Measurements from ENCODE around the gene SKAP1.
"Not testable (repeated sequence)": the region's sequence is repeated elsewhere in the genome, so short reads cannot be mapped to it uniquely, and the experiment has no call there.

SKAP1 gene

DNA sequence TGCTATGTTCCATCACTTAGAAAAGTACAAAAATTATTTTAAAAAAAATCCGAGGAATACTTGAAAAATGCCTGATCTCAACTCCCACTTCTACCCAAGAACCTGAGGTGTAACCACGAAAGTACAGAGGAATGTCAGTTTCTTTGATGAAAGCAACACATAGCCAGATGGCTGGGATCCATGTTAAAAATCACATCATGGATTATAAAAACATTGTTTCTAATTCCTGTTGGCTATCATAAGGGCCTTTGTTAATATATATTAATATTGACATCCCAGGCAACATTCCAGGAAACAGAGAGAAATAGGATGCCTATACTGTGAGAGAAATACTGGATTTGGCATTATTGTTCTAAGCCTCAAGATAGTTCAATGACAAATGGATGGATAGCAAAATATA is 115.3 kb downstream of the SKAP1 start:
- no peak for DNase-seq

DNA sequence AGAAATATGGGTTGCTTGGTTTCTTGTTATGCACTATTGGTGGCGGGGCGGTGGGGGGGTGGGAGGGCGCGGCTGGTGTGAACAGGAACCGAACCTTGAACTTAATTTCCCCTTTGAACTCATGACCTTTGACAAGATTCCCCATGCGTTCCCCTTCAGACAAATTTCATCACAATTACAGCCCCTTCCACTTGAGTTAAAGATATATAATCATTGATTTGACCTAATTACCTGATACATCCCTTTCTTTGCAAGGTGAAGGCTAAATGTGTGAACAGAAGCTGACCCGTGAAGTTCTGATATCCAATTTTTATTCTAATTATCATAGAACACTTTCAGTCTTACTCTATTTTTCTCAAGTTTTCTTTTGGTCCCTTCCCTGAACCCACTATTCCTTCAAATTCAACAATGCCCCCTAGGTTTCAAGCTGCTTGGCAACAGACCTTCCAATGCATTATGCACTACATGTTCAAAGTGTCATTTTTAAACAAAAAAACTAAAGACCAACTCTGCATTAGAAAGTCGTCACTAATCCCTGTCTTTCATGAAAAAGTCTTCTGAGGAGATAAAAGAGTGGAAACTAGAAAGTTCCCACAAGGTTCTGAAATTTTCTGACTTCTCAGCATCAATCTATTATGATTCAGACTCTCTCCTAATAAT is 116.8 kb downstream of the SKAP1 start:
- no peak for DNase-seq

DNA sequence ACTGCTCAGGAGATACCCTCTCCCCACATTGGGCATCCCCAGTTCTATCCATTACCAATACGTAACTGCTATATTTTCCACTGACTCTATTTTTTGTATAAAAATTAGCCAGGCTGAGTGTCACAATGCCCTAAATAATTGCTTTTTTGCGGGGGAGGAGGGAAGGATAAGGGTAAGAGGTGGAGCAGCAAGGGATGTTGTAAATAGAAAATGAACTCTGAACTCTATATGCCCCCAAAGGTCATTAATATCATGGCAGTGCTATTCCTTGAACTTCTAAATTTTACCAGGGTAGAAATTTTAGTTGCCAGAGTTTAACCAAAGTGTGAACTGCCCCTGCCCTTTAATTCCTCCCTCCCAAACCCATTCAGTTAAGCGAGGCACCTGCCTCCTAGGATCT is 118.7 kb downstream of the SKAP1 start:
- no peak for DNase-seq

DNA sequence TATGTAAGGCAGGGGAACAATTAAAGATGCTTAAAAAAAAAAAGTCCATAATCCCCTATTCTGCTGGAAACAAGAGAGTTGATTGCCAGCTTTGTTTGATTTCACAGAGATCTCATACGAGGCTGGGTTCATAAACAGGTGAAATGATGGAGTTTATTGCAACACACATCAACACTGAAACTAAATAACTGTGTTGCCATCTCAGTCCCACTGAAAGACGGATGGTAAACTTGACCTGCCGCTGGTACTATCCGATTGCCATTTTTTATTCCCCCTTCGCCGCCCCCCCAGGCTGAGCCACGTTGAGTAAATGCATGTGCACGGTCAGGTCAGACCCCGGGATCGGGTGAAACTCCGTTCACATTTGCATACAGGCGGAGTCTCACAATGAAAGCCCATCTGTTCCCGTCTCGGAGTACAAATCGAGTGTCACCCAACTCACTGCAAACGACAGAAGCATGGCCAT is 119.2 kb downstream of the SKAP1 start:
- no peak for DNase-seq

DNA sequence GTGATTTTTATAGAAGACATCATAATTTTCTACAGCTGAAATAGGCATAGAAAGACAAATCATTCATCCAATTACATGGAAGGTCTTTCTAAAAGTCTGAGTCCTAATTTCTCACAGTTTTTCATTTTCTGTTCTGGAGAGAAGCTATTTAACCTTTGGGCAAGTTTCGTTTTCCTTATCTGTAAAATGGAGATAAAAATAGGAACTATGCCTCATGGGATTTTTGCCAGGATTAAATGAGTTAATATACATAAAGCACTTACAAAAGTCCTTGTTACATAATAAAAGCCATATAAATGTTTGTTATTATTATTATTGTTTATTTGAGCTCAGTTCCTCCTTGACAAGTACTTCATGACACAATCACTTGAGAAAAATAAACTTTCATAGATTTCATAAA is 121.4 kb downstream of the SKAP1 start:
- DNase-seq = no peak

DNA sequence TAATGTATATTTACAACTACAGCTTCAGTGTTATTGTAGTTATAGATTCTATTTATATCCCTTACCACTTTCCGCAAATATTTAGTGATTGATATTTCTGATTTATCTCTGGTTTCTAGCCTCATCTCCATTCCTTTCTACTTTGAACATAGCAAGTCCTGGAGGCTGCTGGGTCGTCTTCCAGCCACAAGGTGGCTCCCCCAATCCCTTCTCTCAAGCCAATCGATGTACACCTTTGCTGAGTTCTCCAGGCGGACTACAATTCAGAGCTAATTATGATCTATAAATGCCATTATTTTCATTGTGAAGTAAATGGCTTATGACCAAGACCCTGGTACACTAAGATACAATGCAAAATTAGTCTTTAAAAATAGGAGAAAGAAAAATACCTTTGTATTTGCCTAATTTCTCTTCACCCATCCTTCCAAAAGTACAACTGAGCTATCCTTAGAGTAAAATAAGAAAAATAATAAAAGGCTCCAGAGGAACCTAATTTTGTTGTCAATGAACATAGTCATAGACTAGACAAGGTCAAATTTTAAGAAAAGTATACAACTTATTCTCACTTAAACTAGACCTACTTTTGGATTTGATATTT is 122.1 kb downstream of the SKAP1 start:
- DNase-seq = peak; percentile 41 to 53

DNA sequence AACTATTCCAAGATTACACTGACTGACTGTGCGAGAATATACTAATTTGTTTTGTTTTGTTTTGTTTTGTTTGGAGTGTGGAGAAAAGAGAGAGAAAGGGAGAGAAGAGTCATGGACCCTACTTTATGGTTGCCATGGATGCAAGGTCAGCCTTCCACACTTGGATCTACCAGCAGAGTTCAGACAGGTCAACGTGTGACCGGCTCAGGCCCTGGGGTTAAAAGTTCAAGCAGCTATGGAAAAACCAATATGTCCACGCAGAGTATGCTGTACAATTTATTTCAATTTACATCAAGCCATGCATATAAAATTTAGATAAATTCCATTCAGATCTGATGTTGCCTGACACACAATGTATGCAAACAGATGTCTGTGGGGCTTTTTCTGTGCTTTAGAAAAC is 122.8 kb downstream of the SKAP1 start:
- no peak for DNase-seq

DNA sequence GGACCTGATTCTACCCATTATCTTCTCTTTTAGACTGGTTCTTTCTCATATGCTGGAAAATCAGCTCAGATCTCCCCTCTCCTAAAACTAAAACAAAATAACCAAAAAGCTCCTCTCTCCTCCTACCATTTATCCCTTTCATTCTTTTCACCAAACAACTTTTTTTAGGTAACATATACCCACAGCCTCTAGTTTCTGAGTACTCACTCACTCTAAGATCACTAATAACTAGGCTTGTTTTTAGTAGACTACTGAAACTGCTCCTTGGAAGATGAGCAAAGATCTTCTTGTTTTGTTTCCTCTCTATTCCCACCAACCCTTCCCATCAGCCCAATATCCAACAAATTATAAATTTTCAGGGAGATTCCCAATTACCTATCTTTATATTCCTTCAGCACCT is 129.0 kb downstream of the SKAP1 start:
- no peak for DNase-seq

DNA sequence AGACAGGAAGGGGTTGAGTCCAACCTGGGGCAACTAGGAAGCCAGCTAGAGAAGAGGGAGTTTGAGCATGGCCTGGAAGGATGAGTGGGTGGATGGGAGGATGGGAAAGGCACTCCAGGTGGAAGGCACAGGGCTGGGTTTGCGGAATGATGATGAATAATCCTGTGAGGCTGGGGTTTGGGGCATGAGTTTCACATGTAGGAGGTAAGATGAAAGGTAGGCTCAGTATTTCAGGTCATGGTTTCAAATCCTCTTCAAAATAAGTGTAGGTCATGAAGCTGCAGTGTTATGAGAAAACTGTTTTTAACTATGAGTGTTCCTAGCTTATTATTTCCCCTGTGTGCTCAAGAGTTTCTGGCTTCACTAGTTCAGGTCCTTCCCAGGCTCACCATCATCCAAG is 130.3 kb downstream of the SKAP1 start:
- DNase-seq = peak; percentile 8 to 21

DNA sequence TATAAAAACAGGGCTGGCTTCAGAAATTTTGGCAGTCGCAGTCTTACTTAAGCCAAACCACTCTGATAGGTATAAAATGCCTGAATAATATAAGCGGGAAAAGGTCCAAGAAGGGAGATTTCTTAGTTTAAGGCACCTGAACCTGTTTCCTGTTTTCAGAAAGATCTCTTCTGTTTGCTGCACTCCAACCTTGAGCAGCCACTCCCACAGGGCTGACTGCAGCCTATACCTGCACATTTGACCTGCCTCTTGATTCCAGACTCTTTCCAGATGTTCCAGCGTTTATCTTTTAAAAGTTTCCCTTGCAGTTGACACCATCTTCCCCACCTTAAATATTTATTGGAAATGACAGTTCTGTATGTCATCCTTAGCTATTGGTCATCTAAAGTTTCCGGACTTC is 132.2 kb downstream of the SKAP1 start:
- no peak for DNase-seq

DNA sequence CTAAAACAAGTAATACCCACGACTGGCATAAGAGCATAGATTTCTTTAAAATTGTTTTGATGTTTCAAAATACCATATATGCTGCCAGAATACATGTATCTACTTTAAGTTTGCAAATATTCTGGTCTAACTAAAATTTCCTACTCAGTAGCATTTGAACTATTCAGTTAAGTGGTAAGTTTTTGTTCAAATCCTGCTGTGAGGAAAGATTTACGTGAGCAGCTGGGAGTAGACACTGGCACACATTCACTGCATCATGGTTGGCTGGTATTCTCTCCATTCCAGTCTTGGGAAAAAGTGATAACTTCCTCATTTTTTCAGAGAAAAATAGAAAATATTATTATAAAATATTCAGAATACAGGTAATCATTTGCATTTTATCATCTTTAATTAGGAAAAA is 133.6 kb downstream of the SKAP1 start:
- no peak for DNase-seq

DNA sequence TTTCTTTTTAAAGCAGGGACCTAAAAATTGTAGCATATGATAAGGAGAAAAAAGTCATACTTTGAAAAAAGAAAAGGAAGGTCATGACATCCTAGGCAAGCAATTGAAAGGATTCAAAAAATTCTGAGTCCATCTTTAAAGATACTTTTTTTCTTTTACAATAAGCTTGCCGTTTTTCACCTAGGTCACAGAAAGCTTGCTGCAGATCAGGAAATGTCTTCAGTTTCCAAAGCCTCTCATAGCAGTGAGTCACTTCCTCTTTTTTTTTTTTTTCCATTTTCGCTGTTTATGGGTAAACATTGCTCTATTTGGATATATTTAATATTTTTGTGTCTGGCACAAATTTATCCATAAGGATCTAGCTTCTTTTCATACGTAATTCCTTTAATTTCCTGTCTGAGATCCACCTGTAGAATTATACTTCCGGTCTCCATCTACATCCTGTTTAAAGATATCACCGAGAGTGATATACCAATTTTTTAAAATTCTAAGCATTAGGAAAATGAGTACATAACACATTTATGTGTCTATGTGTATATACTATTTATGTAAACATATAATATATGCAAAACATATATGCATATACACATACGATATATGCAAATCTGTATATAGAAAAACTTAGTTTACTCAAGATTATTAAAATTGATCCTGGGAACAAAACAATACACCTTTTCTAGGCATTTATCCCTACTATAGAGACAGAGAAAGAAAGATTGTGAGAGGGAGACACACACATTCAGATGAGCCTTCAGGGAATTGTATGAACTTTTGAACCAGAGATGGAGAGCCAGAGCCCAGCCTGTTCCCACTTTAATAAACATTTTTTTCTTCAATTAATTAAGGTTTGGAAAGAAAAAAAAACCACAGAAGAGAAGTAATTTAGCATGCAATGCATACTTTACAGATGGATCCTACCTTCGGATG is 134.4 kb downstream of the SKAP1 start:
- no peak for DNase-seq

DNA sequence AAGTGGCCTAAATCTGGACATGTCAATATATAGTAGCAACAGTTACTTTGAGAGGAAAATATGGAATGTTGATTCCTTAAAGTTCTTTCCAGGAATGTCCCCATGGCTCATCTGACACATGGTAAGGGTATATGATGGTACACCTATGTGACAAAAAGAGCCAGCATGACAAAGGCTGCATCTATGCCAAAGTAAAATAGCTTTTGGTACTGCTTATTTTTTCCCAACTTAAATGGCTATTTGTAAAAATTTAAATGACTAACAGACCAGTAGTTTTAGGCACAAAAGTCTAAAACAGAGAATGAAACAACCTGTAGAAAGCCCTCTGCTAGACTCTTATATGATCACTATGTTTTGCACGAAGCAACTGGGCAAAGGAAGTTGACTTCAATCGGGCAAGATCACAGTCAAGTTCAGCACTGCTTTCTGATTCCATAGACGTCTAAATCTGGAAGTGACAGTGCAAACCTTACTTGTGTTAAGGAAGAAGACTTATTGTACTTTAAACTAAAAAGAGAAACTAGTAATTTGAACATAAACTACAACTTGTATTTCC is 135.1 kb downstream of the SKAP1 start:
- no peak for DNase-seq

DNA sequence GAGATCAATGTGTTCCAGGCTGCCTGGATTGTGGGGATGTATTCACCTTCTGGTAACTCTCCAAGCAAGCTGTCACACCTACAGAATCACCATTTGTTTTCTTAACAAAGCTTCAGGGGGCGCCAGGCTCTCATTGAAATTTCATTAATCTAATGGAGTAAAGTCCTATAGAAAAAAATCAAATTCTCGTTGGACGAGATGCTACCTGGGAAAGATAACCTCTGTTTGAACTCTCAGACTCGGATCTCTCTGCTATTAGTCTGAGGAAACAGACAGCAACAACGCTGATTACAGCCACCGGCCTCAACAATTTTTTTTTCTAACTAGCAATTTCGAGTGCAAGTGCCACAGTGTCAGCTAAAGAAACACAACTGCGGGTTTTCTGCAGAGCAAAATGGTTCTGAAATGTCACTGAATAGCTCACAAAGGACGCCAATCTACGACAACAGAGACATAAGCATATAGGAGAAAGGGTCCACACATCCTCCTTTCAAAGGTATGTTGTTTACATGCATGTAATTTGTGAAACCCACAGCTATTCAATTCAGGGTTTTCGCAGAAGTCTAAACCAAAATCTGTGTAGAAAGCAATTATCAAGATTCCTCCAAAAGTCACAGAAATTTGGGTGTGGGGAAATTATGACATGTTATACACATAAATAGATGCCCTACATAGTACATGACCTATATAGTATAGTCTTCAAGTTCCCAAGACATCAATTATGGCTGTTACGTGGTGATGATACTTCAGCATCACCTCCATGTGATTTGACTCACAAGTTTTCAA is 135.8 kb downstream of the SKAP1 start:
- no peak for DNase-seq

DNA sequence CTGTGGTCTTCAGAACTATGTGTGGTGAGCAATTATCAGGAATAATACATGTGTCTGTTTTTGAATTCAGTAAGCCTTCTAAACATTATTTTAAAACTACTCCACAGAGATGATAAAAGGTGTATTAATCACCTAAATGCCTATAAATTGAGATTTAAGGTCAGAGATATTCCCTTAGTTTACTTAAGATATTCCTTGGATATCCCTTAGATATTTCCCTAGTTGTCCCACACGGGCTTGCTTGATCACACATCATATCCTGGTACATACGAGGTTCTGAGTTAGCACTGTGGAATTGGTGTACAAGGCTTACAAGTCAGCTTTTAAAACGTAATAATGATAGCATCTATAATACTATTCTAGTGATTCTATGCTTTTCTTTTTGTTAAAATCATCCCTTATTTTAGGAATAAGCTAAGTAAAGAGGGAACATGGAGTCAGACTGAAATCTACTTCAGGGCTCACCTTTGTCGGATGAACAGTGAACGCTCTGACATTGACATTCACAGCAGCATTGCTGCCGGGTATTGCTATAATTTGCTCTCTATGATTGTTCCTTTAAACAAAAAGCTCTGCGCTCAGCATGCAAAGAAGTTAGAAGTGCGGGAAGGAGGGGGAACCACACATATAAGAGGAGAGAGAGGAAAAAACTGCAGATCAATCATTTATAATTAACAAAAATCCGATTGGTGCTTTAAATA is 136.5 kb downstream of the SKAP1 start:
- DNase-seq = no peak

DNA sequence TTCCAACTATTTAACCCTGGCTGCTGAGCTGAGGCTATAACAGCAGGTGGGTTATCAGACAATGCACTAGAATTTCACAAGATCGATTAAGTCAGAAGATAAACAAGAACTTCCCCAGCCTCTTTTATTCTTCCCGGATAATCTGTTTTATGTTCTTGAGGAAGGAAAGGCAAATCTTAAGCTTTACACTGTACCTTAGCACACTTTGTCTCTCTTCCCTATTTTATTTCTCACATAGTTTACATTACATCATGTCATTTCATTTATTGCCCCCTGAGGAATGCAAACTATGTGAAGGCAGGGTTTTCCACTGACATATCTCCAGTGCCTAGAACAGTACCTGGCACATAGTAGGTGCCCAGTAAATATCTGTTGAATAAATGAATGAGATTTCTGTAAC is 139.6 kb downstream of the SKAP1 start:
- DNase-seq = no peak

DNA sequence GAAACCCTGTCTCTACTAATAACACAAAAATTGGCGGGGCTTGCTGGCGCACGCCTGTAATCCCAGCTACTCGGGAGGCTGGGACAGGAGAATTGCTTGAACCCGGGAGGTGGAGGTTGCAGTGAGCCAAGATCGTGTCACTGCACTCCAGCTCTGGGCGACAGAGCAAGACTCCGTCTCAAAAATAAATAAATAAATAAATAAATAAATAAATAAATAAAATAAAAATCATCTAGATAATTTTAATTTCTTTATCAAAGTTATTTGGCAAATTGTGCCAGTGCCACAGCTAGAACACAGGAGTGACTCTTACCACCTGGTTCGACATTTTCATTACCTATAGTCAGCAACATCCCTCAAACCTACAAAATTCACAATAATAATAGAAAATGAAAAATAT is 143.1 kb downstream of the SKAP1 start:
- not testable (repeated sequence) for DNase-seq

DNA sequence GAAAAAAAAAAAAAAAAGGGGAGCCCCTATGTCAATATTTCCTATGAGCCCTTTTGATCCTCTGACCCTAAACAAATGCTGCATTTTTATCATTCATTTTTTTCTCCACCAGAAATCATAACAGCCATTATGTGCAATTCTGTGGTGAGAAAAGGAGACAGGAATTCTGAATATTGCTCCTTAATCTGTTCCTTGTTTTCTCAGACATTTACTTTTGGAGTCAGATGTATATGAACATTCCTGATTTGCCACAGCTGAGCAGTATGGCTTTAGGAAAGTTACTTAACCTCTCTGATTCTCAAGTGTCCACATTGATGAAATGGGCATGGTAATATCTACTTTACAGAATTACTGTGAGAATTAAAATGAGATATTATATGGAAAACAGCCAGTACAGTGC is 144.4 kb downstream of the SKAP1 start:
- no peak for DNase-seq

DNA sequence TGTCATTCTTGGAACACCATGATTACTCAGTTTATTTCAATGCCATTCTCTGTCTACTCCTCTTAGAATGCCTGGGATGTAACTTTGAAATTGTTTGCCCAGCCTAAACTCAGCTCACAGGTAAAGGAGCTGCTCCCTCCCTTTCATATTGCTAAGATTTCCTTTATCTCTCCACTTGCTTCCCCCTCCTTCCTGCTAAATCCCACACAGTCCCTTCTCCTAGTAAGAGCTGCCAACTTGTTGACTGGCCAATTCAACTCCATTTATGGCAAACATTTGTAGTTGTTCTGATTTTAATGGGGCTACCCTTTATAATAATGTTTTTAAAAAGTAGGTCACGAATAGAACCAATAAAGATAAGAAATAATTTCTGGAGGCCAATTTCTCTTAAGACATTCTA is 146.1 kb downstream of the SKAP1 start:
- DNase-seq = no peak

DNA sequence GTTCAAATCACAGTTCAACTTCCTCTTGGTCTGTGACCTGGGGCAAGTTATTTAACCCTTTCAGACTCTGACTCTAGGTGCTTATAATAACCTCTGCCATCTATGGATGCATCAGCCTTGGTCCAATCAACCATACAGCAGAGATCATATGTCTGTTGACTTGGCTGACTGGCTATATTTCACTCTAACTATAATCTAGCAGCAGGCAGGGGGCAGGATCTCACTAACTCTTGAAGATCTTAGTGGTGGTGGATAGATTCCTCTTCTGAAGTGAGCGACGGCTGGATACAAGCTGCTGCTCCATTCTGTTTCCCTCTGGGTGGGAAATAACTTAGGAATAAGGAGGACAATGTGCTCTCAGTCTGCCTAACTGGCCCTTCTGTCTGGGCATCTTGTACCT is 146.6 kb downstream of the SKAP1 start:
- DNase-seq = no peak

DNA sequence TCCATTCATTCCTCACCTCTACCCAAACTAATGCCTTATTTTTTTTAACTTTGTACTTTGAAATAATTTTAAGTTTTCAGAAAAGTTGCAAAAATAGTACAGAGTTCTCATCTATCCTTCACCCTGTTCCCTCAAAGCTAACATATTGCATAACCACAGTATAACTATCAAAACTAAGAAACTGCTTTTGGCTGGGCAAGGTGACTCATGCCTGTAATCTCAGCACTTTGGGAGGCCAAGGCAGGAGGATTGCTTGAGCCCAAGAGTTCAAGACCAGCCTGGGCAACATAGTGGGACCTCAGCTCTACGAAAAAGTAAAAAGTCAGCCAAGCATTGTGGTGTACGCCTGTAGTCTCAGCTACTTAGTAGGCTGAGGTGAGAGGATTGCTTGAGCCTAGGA is 147.7 kb downstream of the SKAP1 start:
- DNase-seq = no peak

Measured in activated CD4-positive, alpha-beta T cell treated with anti-CD3 and anti-CD28 coated beads, Interleukin-2, amount 50 U/mL, for 48 hours (primary cell).